A673 (cell line): Measurements from ENCODE around the gene TMEM40. TPM values are rescaled to one million over a fixed set of nuclear protein-coding genes. Genes with fewer than 3 reads are reported as not detected.
A peak's percentile ranks its signal among the peaks of the same experiment; 100 is the strongest.

ENCODE experiments used
- BruUV-seq: library from RNA; stranded (reverse); fragments of 400-500 nt; replicated peaks from 2 replicates; lab custom pipeline; 2021; lab: Mats Ljungman, UMichigan
- CTCF ChIA-PET: fragments of 300-600 bp; sonication (Branson Sonifier 250); formaldehyde crosslinking; loops from one replicate; lab custom pipeline; 2022; ENCODE audit warnings: antibody characterized with exemption; lab: Charles Lee
- POLR2A ChIA-PET: fragments of 300-600 bp; sonication (Branson Sonifier 250); formaldehyde crosslinking; loops from one replicate; lab custom pipeline; 2022; ENCODE audit warnings: antibody characterized with exemption; ENCODE audit not compliant: low non-redundant PET; lab: Charles Lee
- DNase-seq: peaks from one replicate; pipeline ENCODE4 v3.0.0-alpha.2; 2015; ENCODE audit warnings: low spot score
- H3K27ac ChIP-seq: fragments of 200-600 bp; sonication (generic); 2 replicates; pipeline ENCODE4 v1.5.1; 2016; ENCODE audit warnings: mixed run types, low read depth, mild to moderate bottlenecking, mixed read lengths, antibody characterized with exemption, low read length; ENCODE audit not compliant: poor library complexity, severe bottlenecking
- H3K27me3 ChIP-seq: fragments of 200-600 bp; sonication (generic); replicated peaks from 2 replicates; pipeline ENCODE4 v1.6.1; 2017; ENCODE audit warnings: mixed run types, low read depth, mild to moderate bottlenecking, mixed read lengths, antibody characterized with exemption, low read length; ENCODE audit not compliant: insufficient read depth, poor library complexity
- H3K36me3 ChIP-seq: fragments of 200-600 bp; sonication (generic); 2 replicates; pipeline ENCODE4 v1.6.1; 2016; ENCODE audit warnings: mixed run types, mild to moderate bottlenecking, mixed read lengths, antibody characterized with exemption, low read length; ENCODE audit not compliant: insufficient read depth, poor library complexity, severe bottlenecking
- H3K4me1 ChIP-seq: fragments of 200-600 bp; sonication (generic); 2 replicates; pipeline ENCODE4 v1.6.1; 2017; ENCODE audit warnings: mixed run types, mild to moderate bottlenecking, mixed read lengths, antibody characterized with exemption, low read length; ENCODE audit not compliant: insufficient read depth, poor library complexity, severe bottlenecking
- H3K4me3 ChIP-seq: fragments of 200-600 bp; sonication (generic); 2 replicates; pipeline ENCODE4 v1.5.1; 2016; ENCODE audit warnings: low read depth, mixed run types, mild to moderate bottlenecking, mixed read lengths, low read length; ENCODE audit not compliant: poor library complexity, severe bottlenecking
- H3K9me3 ChIP-seq: fragments of 200-600 bp; sonication (generic); 2 replicates; pipeline ENCODE4 v1.6.1; 2016; ENCODE audit warnings: mixed run types, low read depth, mild to moderate bottlenecking, mixed read lengths, antibody characterized with exemption, low read length; ENCODE audit not compliant: poor library complexity, severe bottlenecking
- CTCF ChIP-seq: fragments of 300-800, 200-600 bp; sonication (generic); conservative IDR thresholded peaks from 2 replicates; pipeline ENCODE4 v1.5.1; 2017; ENCODE audit warnings: low read depth, mild to moderate bottlenecking, antibody characterized with exemption, low read length, moderate library complexity, mixed read lengths
- EZH2 ChIP-seq: fragments of 200-600 bp; sonication (generic); IDR thresholded peaks from 2 replicates; pipeline ENCODE4 v1.6.1; 2017; ENCODE audit warnings: borderline replicate concordance, low read depth, mild to moderate bottlenecking, mixed read lengths, antibody characterized with exemption, low read length; ENCODE audit not compliant: poor library complexity, severe bottlenecking
- intact Hi-C: fragments of 100-400 bp; cut with micrococcal nuclease; formaldehyde crosslinking; loops from one replicate; pipeline ENCODE4 v1.10.0; 2022; ENCODE audit not compliant: unreplicated experiment
- total RNA-seq: library from RNA; stranded (reverse); gene quantifications from 2 replicates; pipeline ENCODE4 v1.2.3, GENCODE V29; 2021

Gene TMEM40
- total RNA-seq, 1 experiment from 2014 or later = not detected

GRCh38 chr3:12798559-12799179 lies 39.6 kb upstream of the TMEM40 start:
- POLR2A ChIA-PET = no interaction called here
- Histone ChIP-seq H3K4me3 (no peak overlapping the region), H3K9me3 (no peaks in the 10 kb centered on the region), H3K36me3 (no peaks in the 10 kb centered on the region), H3K27ac (no peak overlapping the region), H3K4me1 (peaks cover 3% of the 10 kb centered on the region), H3K27me3 (no peaks in the 10 kb centered on the region)
- DNase-seq = no peak
- CTCF ChIA-PET = interaction anchor here (0.6 kb wide), 1 partner anchor 12 kb away, joined by 3 read pairs; no protein-coding TSS in a partner anchor
- no TSS peak for BruUV-seq
- no peak for TF ChIP-seq EZH2
- no peak for TF ChIP-seq CTCF
- intact Hi-C loops = no loop called here

GRCh38 chr3:12797892-12798558 lies 39.0 kb upstream of the TMEM40 start:
- BruUV-seq = no TSS peak
- no peak for DNase-seq
- peaks cover 3% of the 10 kb centered on the region for H3K4me1 ChIP-seq
- TF ChIP-seq EZH2 = no peak
- TF ChIP-seq CTCF = no peak
- intact Hi-C loops = no loop called here
- no peaks in the 10 kb centered on the region for H3K27me3 ChIP-seq
- H3K36me3 ChIP-seq = no peaks in the 10 kb centered on the region
- H3K27ac ChIP-seq = no peak overlapping the region
- ChIA-PET POLR2A (no interaction called here), CTCF (interaction anchor here (0.7 kb wide), 1 partner anchor 25 kb away, joined by 5 read pairs; no protein-coding TSS in a partner anchor)
- no peaks in the 10 kb centered on the region for H3K9me3 ChIP-seq
- H3K4me3 ChIP-seq = no peak overlapping the region

- ChIA-PET POLR2A (interaction anchor here (0.6 kb wide), 1 partner anchor 13 kb away, joined by 3 read pairs; no protein-coding TSS in a partner anchor), CTCF (interaction anchor here (0.7 to 1.6 kb wide), 3 partner anchors 10 to 26 kb away, joined by 3 to 6 read pairs (median 5); no protein-coding TSS in a partner anchor)
- H3K27ac ChIP-seq = no peak overlapping the region
- no peaks in the 10 kb centered on the region for H3K27me3 ChIP-seq
- no peaks in the 10 kb centered on the region for H3K36me3 ChIP-seq
- BruUV-seq = no TSS peak
- DNase-seq = no peak
- intact Hi-C loops = no loop called here
- H3K4me1 ChIP-seq = peaks cover 3% of the 10 kb centered on the region
- H3K4me3 ChIP-seq = peak overlapping the region; percentile 55
- H3K9me3 ChIP-seq = no peaks in the 10 kb centered on the region
- TF ChIP-seq EZH2 (no peak), CTCF (no peak)
Measured at GRCh38 chr3:12797124-12797891, 38.2 kb upstream of the TMEM40 start.
